Muscle of leg (tissue), 11 donors: Measurements from ENCODE around the gene ARPP19. TPM values are rescaled to one million over a fixed set of nuclear protein-coding genes. Genes with fewer than 3 reads are reported as not detected.
"Not testable (repeated sequence)": the region's sequence is repeated elsewhere in the genome, so short reads cannot be mapped to it uniquely, and the experiment has no call there.

Experiments used
- DNase-seq: peaks from one replicate; pipeline ENCODE4 v3.0.0; 2013
- H3K27ac ChIP-seq: one replicate; pipeline ENCODE4 v1.5.1; 2013; ENCODE audit warnings: mild to moderate bottlenecking, low read length, control low read depth
- H3K27me3 ChIP-seq: one replicate; pipeline ENCODE4 v1.6.1; 2013; ENCODE audit warnings: low read length; ENCODE audit not compliant: control insufficient read depth, insufficient read depth
- H3K36me3 ChIP-seq: one replicate; pipeline ENCODE4 v1.6.1; 2013; ENCODE audit warnings: low read length; ENCODE audit not compliant: control insufficient read depth, insufficient read depth
- H3K4me1 ChIP-seq: one replicate; pipeline ENCODE4 v1.6.1; 2013; ENCODE audit warnings: low read length; ENCODE audit not compliant: control insufficient read depth, insufficient read depth
- H3K4me3 ChIP-seq: one replicate; pipeline ENCODE4 v1.5.1; 2013; ENCODE audit warnings: low read length, control low read depth
- H3K9me3 ChIP-seq: replicated peaks from 2 replicates; pipeline ENCODE4 v1.6.1; 2013; ENCODE audit warnings: low read depth, low read length; ENCODE audit not compliant: control insufficient read depth
- WGBS: methylation state at CpG from one replicate; pipeline ENCODE4 v1.1.5; 2013; ENCODE audit warnings: missing lambda C conversion rate; ENCODE audit not compliant: insufficient coverage; 5-methylcytosine and 5-hydroxymethylcytosine counted together
- polyA plus RNA-seq, 8 donors: library from polyadenylated mRNA; unstranded; fragments of 120-200 nt; gene quantifications; one replicate each; pipeline versions ENCODE4 v1.2.1 to v1.2.3, GENCODE V29; 2013; ENCODE audit warnings: inconsistent platforms in 1 of 8, low replicate concordance in 1 of 8; ENCODE audit not compliant: insufficient read length in 8 of 8, insufficient read depth in 1 of 8
- total RNA-seq: library from RNA; stranded (reverse); fragments of 120-200 nt; gene quantifications from one replicate; pipeline ENCODE4 v1.2.4, GENCODE V29; 2013

ARPP19 gene
- total and polyA plus RNA-seq, 9 donors, result 60.4 to 72.3 (median 65.7) TPM

DNA sequence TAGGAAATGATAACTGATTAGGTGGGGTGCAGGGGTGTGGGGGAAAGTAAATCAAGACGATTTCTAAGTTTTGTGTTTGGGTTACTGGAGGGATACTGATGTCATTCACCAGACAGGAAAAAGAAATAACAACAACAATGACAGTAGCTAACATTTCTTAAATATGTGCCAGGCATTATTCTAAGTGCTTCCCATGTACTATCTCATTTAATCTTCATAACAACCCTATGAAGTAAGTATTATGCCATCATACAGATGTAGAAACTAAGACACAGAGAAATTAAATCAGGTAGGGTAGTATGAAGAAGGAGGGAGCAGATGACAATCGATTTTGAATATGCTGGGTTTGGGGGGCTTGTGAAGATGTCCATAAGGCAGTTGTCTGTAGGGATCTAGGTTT is 53.5 kb downstream of the ARPP19 start:
- DNase-seq, result no peak

DNA sequence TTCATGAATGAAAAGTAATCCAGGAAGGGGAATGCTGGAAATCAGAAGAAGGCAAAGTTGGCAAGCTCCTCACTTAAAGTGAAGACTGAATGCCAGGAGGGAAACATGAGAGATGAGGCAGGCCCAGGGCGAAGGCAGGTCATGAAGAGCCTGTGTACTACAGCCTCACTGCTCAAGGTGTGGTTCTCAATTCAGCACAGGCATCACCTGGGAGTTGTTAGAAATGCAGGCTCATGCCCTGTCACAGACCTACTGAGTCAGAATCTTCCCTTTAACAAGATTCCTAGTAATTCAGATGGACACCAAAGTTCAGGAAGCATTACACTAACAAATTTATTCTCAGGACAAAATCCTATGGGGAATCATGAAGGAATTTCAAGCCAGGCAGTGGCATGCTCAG is 54.3 kb downstream of the ARPP19 start:
- no peak overlapping the region for H3K4me3 ChIP-seq
- H3K4me1 ChIP-seq, result no peaks in the 10 kb centered on the region

More for the DNA sequence above, 53.5 kb downstream of the ARPP19 start:
- Histone ChIP-seq H3K4me3 (no peak overlapping the region), H3K9me3 (no peaks in the 10 kb centered on the region), H3K27me3 (no peaks in the 10 kb centered on the region), H3K27ac (no peak overlapping the region), H3K4me1 (no peaks in the 10 kb centered on the region), H3K36me3 (no peaks in the 10 kb centered on the region)
- 67% methylated on average over 1 of the region's 2 CpGs for WGBS

GRCh38 chr15:52512869-52513268 is 56.0 kb downstream of the ARPP19 start:
- H3K4me1 ChIP-seq, H3K27ac ChIP-seq, DNase-seq, H3K27me3 ChIP-seq, H3K4me3 ChIP-seq, H3K36me3 ChIP-seq, H3K9me3 ChIP-seq: not testable (repeated sequence)
- 86% methylated on average over 8 of the region's 8 CpGs for WGBS

More for the DNA sequence above, 54.3 kb downstream of the ARPP19 start:
- no peaks in the 10 kb centered on the region for H3K9me3 ChIP-seq
- H3K27me3 ChIP-seq, result no peaks in the 10 kb centered on the region
- DNase-seq, result no peak
- H3K27ac ChIP-seq, result no peak overlapping the region
- H3K36me3 ChIP-seq, result no peaks in the 10 kb centered on the region
- 80% methylated on average over 1 of the region's 1 CpG for WGBS

- no peaks in the 10 kb centered on the region for H3K4me1 ChIP-seq
- no peak overlapping the region for H3K4me3 ChIP-seq
- 83% methylated on average over 1 of the region's 2 CpGs for WGBS
- H3K27ac ChIP-seq, result no peak overlapping the region
- no peaks in the 10 kb centered on the region for H3K36me3 ChIP-seq
- no peak for DNase-seq
- no peaks in the 10 kb centered on the region for H3K27me3 ChIP-seq
- no peaks in the 10 kb centered on the region for H3K9me3 ChIP-seq
These were observed 57.7 kb downstream of the ARPP19 start for GRCh38 chr15:52511084-52511483.

- no peak overlapping the region for H3K27ac ChIP-seq
- H3K9me3 ChIP-seq, result no peaks in the 10 kb centered on the region
- no peaks in the 10 kb centered on the region for H3K36me3 ChIP-seq
- WGBS, result 79% methylated on average over 2 of the region's 3 CpGs
- no peaks in the 10 kb centered on the region for H3K4me1 ChIP-seq
- no peaks in the 10 kb centered on the region for H3K27me3 ChIP-seq
- no peak for DNase-seq
- no peak overlapping the region for H3K4me3 ChIP-seq
These were observed 59.2 kb downstream of the ARPP19 start for GRCh38 chr15:52509500-52510245.

GRCh38 chr15:52506549-52506948 is 62.3 kb downstream of the ARPP19 start:
- Histone ChIP-seq H3K27me3 (no peaks in the 10 kb centered on the region), H3K27ac (no peak overlapping the region), H3K4me3 (no peak overlapping the region), H3K4me1 (no peaks in the 10 kb centered on the region), H3K9me3 (no peaks in the 10 kb centered on the region), H3K36me3 (no peaks in the 10 kb centered on the region)
- no peak for DNase-seq
- whole genome bisulfite sequencing, result 70% methylated on average over 3 of the region's 6 CpGs

- no peak for DNase-seq
- Histone ChIP-seq H3K4me3 (no peak overlapping the region), H3K36me3 (no peaks in the 10 kb centered on the region), H3K27ac (no peak overlapping the region), H3K9me3 (no peaks in the 10 kb centered on the region), H3K27me3 (no peaks in the 10 kb centered on the region), H3K4me1 (no peaks in the 10 kb centered on the region)
- WGBS, result 86% methylated on average over 5 of the region's 6 CpGs
These were observed 63.7 kb downstream of the ARPP19 start for GRCh38 chr15:52505151-52505550.

DNA sequence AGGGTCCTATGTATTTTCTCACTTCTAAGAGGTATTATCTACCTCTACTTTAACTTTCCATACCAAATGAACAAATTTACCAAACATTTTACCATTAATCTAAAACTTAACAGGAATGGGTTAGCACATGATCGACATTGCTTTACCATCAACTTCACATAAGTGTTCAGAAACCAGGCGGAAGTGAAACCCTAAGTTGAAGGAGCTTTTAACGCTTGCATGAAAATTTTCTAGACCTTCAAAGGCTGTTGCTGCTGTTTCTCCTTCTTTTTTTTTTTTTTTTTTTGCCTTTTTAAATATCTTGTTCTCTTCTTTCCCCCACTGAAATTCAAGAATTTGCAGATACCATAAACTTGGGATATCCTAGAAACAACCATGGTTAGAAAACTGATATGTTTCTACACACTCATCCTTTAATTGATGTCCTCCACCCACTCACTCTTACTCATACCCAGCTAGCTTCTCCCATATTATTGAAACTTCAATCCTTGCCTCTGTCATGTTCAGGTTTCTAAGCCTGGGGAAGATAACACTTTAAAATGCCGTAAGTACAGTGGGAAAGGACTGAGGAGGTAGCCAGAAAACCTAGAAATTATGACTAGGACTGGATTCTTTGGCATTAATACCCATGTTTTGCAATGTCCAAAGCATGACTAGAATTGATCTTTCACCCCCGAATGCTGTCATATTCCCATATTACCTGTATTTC is 64.9 kb downstream of the ARPP19 start:
- H3K9me3 ChIP-seq, result no peaks in the 10 kb centered on the region
- H3K4me3 ChIP-seq, result no peak overlapping the region
- H3K27ac ChIP-seq, result no peak overlapping the region
- WGBS, result 89% methylated on average over 3 of the region's 5 CpGs
- no peaks in the 10 kb centered on the region for H3K4me1 ChIP-seq
- no peaks in the 10 kb centered on the region for H3K36me3 ChIP-seq
- H3K27me3 ChIP-seq, result no peaks in the 10 kb centered on the region
- peak; percentile 60 for DNase-seq

- no peaks in the 10 kb centered on the region for H3K27me3 ChIP-seq
- no peaks in the 10 kb centered on the region for H3K36me3 ChIP-seq
- no peak overlapping the region for H3K27ac ChIP-seq
- WGBS, result no CpG with 5 or more reads among the region's 1 CpG
- DNase-seq, result no peak
- H3K4me3 ChIP-seq, result no peak overlapping the region
- no peaks in the 10 kb centered on the region for H3K9me3 ChIP-seq
- H3K4me1 ChIP-seq, result no peaks in the 10 kb centered on the region
These were observed 66.2 kb downstream of the ARPP19 start for GRCh38 chr15:52502608-52503007.

GRCh38 chr15:52499506-52499905 is 69.3 kb downstream of the ARPP19 start:
- Histone ChIP-seq H3K27ac (no peak overlapping the region), H3K27me3 (no peaks in the 10 kb centered on the region), H3K36me3 (no peaks in the 10 kb centered on the region), H3K9me3 (no peaks in the 10 kb centered on the region), H3K4me3 (no peak overlapping the region), H3K4me1 (no peaks in the 10 kb centered on the region)
- no peak for DNase-seq
- WGBS, result no CpG with 5 or more reads among the region's 3 CpGs
